C4-2B (cell line): Measurements from ENCODE around the gene FAM117A.

Experiments
- ZFX ChIP-seq: fragments of 450-650 bp; IDR thresholded peaks from 2 replicates; pipeline ENCODE4 v1.6.1; 2017
- TF ChIP-seq, protein P1 (sequence below): fragments of 450-650 bp; conservative IDR thresholded peaks from 2 replicates; pipeline ENCODE4 v1.5.1; 2017; ENCODE audit warnings: mild to moderate bottlenecking

- TF ChIP-seq, protein P1, sequence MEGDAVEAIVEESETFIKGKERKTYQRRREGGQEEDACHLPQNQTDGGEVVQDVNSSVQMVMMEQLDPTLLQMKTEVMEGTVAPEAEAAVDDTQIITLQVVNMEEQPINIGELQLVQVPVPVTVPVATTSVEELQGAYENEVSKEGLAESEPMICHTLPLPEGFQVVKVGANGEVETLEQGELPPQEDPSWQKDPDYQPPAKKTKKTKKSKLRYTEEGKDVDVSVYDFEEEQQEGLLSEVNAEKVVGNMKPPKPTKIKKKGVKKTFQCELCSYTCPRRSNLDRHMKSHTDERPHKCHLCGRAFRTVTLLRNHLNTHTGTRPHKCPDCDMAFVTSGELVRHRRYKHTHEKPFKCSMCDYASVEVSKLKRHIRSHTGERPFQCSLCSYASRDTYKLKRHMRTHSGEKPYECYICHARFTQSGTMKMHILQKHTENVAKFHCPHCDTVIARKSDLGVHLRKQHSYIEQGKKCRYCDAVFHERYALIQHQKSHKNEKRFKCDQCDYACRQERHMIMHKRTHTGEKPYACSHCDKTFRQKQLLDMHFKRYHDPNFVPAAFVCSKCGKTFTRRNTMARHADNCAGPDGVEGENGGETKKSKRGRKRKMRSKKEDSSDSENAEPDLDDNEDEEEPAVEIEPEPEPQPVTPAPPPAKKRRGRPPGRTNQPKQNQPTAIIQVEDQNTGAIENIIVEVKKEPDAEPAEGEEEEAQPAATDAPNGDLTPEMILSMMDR = no peak
- no peak for TF ChIP-seq ZFX
Measured at GRCh38 chr17:49748223-49748622, 15.7 kb downstream of the FAM117A start.
